HEK293 (cell line): ENCODE measurements around the gene SLC26A4.

Experiments
- CTCF ChIA-PET: fragments of 350-600 bp; formaldehyde crosslinking; extraction: SDS; loops from one replicate; lab custom pipeline; 2021; ENCODE audit warnings: antibody characterized with exemption; lab: Yijun Ruan, JAX
- POLR2A ChIA-PET: fragments of 300-600 bp; formaldehyde crosslinking; extraction: SDS; loops from one replicate; lab custom pipeline; 2020; ENCODE audit warnings: antibody characterized with exemption, inconsistent platforms; lab: Yijun Ruan, JAX
- H3K27ac ChIP-seq: fragments of 200-500 bp; sonication (Bioruptor generic); 2 replicates; pipeline ENCODE4 v1.5.1; 2014; ENCODE audit warnings: low read depth, low read length, control low read depth, inconsistent platforms; ENCODE audit errors: extremely low read depth
- H3K36me3 ChIP-seq, 2 experiments: fragments of 200-500 bp in 1 of 2; sonication (Bioruptor generic) in 1 of 2; 1 replicate in 1 of 2; 2 replicates in 1 of 2; pipeline ENCODE4 v1.5.1; 2014 to 2017; ENCODE audit warnings: inconsistent platforms in 2 of 2, low read length in 2 of 2; ENCODE audit not compliant: control insufficient read depth in 2 of 2, insufficient read depth in 1 of 2
- H3K4me1 ChIP-seq: fragments of 200-500 bp; sonication (Bioruptor generic); 2 replicates; pipeline ENCODE4 v1.5.1; 2014; ENCODE audit warnings: mild to moderate bottlenecking, low read length, inconsistent platforms; ENCODE audit not compliant: control insufficient read depth, insufficient read depth
- H3K4me3 ChIP-seq: 2 replicates; pipeline ENCODE4 v1.5.1; 2011; ENCODE audit warnings: low read depth, mild to moderate bottlenecking, control low read depth, low read length, moderate library complexity
- H3K9me3 ChIP-seq: fragments of 200-500 bp; sonication (Bioruptor generic); 2 replicates; pipeline ENCODE4 v1.5.1; 2014; ENCODE audit warnings: low read depth, low read length, inconsistent platforms; ENCODE audit not compliant: control insufficient read depth, insufficient read depth
- BCL11A ChIP-seq: fragments of 450-650 bp; formaldehyde crosslinking; IDR thresholded peaks from 2 replicates; pipeline ENCODE4 v1.5.1; 2016; ENCODE audit warnings: low read depth, missing biosample characterization, missing genetic modification characterization
- GLI2 ChIP-seq: fragments of 450-650 bp; formaldehyde crosslinking; IDR thresholded peaks from 2 replicates; pipeline ENCODE4; 2017; ENCODE audit warnings: missing biosample characterization, missing genetic modification characterization, low read depth, borderline replicate concordance
- HOXC10 ChIP-seq: sonication (generic); formaldehyde crosslinking; IDR thresholded peaks from 2 replicates; pipeline ENCODE4 v1.8.1; 2023; ENCODE audit warnings: mild to moderate bottlenecking, missing genetic modification reagents
- PRDM6 ChIP-seq: fragments of 450-650 bp; formaldehyde crosslinking; IDR thresholded peaks from 2 replicates; pipeline ENCODE4 v1.5.1; 2017; ENCODE audit warnings: missing biosample characterization, missing genetic modification characterization
- SALL2 ChIP-seq: fragments of 450-650 bp; formaldehyde crosslinking; IDR thresholded peaks from 2 replicates; pipeline ENCODE4 v1.5.0; 2017; ENCODE audit warnings: missing biosample characterization, mild to moderate bottlenecking, missing genetic modification characterization, borderline replicate concordance
- SCRT2 ChIP-seq: fragments of 450-650 bp; formaldehyde crosslinking; IDR thresholded peaks from 2 replicates; pipeline ENCODE4 v1.5.1; 2016; ENCODE audit warnings: missing biosample characterization, missing genetic modification characterization
- SP7 ChIP-seq: fragments of 450-650 bp; formaldehyde crosslinking; IDR thresholded peaks from 2 replicates; pipeline ENCODE4 v1.5.1; 2016; ENCODE audit warnings: missing biosample characterization, missing genetic modification characterization
- ZBTB20 ChIP-seq: fragments of 450-650 bp; formaldehyde crosslinking; IDR thresholded peaks from 2 replicates; pipeline ENCODE4 v1.5.1; 2016; ENCODE audit warnings: missing biosample characterization, missing genetic modification characterization
- ZNF146 ChIP-seq: fragments of 450-650 bp; formaldehyde crosslinking; IDR thresholded peaks from 2 replicates; pipeline ENCODE4 v1.5.1; 2016; ENCODE audit warnings: missing biosample characterization, missing genetic modification characterization
- ZNF2 ChIP-seq: fragments of 450-650 bp; formaldehyde crosslinking; IDR thresholded peaks from 2 replicates; pipeline ENCODE4 v1.5.1; 2016; ENCODE audit warnings: missing biosample characterization, missing genetic modification characterization
- ZNF214 ChIP-seq: fragments of 450-650 bp; formaldehyde crosslinking; IDR thresholded peaks from 2 replicates; pipeline ENCODE4 v1.5.1; 2017; ENCODE audit warnings: missing biosample characterization, mild to moderate bottlenecking, missing genetic modification characterization, borderline replicate concordance
- ZNF223 ChIP-seq: fragments of 450-650 bp; formaldehyde crosslinking; IDR thresholded peaks from 2 replicates; pipeline ENCODE4 v1.5.1; 2016; ENCODE audit warnings: missing biosample characterization, missing genetic modification characterization
- ZNF324 ChIP-seq: fragments of 450-650 bp; formaldehyde crosslinking; IDR thresholded peaks from 2 replicates; pipeline ENCODE4 v1.5.1; 2016; ENCODE audit warnings: missing biosample characterization, missing genetic modification characterization
- ZNF404 ChIP-seq: fragments of 450-650 bp; formaldehyde crosslinking; IDR thresholded peaks from 2 replicates; pipeline ENCODE4 v1.5.1; 2017; ENCODE audit warnings: missing biosample characterization, missing genetic modification characterization
- ZNF48 ChIP-seq: fragments of 450-650 bp; formaldehyde crosslinking; IDR thresholded peaks from 2 replicates; pipeline ENCODE4 v1.5.1; 2016; ENCODE audit warnings: missing biosample characterization, missing genetic modification characterization
- ZNF529 ChIP-seq: fragments of 450-650 bp; formaldehyde crosslinking; IDR thresholded peaks from 2 replicates; pipeline ENCODE4 v1.5.1; 2017; ENCODE audit warnings: missing genetic modification characterization, missing biosample characterization; ENCODE audit not compliant: insufficient replicate concordance
- ZNF580 ChIP-seq: fragments of 450-650 bp; formaldehyde crosslinking; IDR thresholded peaks from 2 replicates; pipeline ENCODE4 v1.5.1; 2016; ENCODE audit warnings: missing biosample characterization, missing genetic modification characterization
- ZNF677 ChIP-seq: fragments of 450-650 bp; IDR thresholded peaks from 2 replicates; pipeline ENCODE4 v1.5.0; 2018; ENCODE audit warnings: missing biosample characterization, mild to moderate bottlenecking, missing genetic modification characterization, moderate library complexity
- ZNF843 ChIP-seq: fragments of 450-650 bp; formaldehyde crosslinking; IDR thresholded peaks from 2 replicates; pipeline ENCODE4 v1.5.1; 2016; ENCODE audit warnings: missing biosample characterization, missing genetic modification characterization
- ZSCAN30 ChIP-seq: fragments of 450-650 bp; IDR thresholded peaks from 2 replicates; pipeline ENCODE4 v1.5.1; 2018; ENCODE audit warnings: missing biosample characterization, mild to moderate bottlenecking, missing genetic modification characterization, moderate library complexity
- TF ChIP-seq, protein P1 (sequence below): fragments of 450-650 bp; formaldehyde crosslinking; IDR thresholded peaks from 2 replicates; pipeline ENCODE4 v1.5.1; 2017; ENCODE audit warnings: missing biosample characterization, mild to moderate bottlenecking, missing genetic modification characterization, moderate library complexity
- TF ChIP-seq, protein P2 (sequence below): fragments of 450-650 bp; formaldehyde crosslinking; conservative IDR thresholded peaks from 2 replicates; pipeline ENCODE4 v1.5.1; 2016; ENCODE audit warnings: low read depth, missing biosample characterization, missing genetic modification characterization
- TF ChIP-seq, protein P3 (sequence below): fragments of 450-650 bp; formaldehyde crosslinking; IDR thresholded peaks from 2 replicates; pipeline ENCODE4 v1.5.1; 2016; ENCODE audit warnings: missing biosample characterization, missing genetic modification characterization, borderline replicate concordance

SLC26A4 gene

DNA sequence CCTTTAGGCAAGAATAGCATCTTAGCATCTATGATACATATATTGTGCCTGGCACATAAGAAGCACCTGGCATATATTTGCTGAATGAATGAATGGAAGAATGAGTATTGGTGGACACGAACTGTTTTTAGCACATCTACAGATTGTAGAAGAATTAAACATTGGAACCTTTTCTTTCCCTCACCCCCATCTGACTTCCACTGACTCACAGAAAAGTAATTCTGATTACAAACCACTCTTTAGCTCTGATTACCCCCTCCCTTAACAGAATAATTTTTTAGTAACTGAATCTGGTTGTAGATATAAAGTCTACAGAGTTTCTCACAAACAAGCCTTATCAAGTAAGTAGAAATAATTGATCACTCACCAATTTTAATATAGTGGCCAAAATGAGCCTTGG is 31.9 kb downstream of the SLC26A4 start:
- H3K9me3 ChIP-seq, result no peaks in the 10 kb centered on the region
- TF ChIP-seq SP7 (tag by site-specific recombination) (no peak), ZNF2 (tag by site-specific recombination) (no peak), ZNF48 (tag by site-specific recombination) (no peak), PRDM6 (tag by site-specific recombination) (no peak), BCL11A (tag by site-specific recombination) (no peak), SALL2 (tag by site-specific recombination) (no peak), ZNF214 (tag by site-specific recombination) (no peak), ZNF580 (no peak), ZNF404 (tag by site-specific recombination) (no peak), SCRT2 (no peak), ZSCAN30 (tag by site-specific recombination) (no peak), ZNF843 (tag by site-specific recombination) (no peak), GLI2 (tag by site-specific recombination) (no peak), HOXC10 (CRISPR knock-in tag) (no peak)
- TF ChIP-seq, protein P1, sequence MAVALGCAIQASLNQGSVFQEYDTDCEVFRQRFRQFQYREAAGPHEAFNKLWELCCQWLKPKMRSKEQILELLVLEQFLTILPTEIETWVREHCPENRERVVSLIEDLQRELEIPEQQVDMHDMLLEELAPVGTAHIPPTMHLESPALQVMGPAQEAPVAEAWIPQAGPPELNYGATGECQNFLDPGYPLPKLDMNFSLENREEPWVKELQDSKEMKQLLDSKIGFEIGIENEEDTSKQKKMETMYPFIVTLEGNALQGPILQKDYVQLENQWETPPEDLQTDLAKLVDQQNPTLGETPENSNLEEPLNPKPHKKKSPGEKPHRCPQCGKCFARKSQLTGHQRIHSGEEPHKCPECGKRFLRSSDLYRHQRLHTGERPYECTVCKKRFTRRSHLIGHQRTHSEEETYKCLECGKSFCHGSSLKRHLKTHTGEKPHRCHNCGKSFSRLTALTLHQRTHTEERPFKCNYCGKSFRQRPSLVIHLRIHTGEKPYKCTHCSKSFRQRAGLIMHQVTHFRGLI (tag by site-specific recombination), result no peak
- TF ChIP-seq, all 188 proteins: peak for 0
- CTCF ChIA-PET, result no interaction called here
- no peak overlapping the region for H3K4me3 ChIP-seq
- no peaks in the 10 kb centered on the region for H3K36me3 ChIP-seq
- POLR2A ChIA-PET, result no interaction called here
- H3K27ac ChIP-seq, result no peak overlapping the region
- no peaks in the 10 kb centered on the region for H3K4me1 ChIP-seq

GRCh38 chr7:107693396-107693795 is 32.8 kb downstream of the SLC26A4 start:
- Histone ChIP-seq H3K27ac (no peak overlapping the region), H3K4me3 (no peak overlapping the region), H3K4me1 (no peaks in the 10 kb centered on the region), H3K9me3 (no peaks in the 10 kb centered on the region), H3K36me3 (no peaks in the 10 kb centered on the region)
- ChIA-PET CTCF (no interaction called here), POLR2A (no interaction called here)
- TF ChIP-seq, protein P2, sequence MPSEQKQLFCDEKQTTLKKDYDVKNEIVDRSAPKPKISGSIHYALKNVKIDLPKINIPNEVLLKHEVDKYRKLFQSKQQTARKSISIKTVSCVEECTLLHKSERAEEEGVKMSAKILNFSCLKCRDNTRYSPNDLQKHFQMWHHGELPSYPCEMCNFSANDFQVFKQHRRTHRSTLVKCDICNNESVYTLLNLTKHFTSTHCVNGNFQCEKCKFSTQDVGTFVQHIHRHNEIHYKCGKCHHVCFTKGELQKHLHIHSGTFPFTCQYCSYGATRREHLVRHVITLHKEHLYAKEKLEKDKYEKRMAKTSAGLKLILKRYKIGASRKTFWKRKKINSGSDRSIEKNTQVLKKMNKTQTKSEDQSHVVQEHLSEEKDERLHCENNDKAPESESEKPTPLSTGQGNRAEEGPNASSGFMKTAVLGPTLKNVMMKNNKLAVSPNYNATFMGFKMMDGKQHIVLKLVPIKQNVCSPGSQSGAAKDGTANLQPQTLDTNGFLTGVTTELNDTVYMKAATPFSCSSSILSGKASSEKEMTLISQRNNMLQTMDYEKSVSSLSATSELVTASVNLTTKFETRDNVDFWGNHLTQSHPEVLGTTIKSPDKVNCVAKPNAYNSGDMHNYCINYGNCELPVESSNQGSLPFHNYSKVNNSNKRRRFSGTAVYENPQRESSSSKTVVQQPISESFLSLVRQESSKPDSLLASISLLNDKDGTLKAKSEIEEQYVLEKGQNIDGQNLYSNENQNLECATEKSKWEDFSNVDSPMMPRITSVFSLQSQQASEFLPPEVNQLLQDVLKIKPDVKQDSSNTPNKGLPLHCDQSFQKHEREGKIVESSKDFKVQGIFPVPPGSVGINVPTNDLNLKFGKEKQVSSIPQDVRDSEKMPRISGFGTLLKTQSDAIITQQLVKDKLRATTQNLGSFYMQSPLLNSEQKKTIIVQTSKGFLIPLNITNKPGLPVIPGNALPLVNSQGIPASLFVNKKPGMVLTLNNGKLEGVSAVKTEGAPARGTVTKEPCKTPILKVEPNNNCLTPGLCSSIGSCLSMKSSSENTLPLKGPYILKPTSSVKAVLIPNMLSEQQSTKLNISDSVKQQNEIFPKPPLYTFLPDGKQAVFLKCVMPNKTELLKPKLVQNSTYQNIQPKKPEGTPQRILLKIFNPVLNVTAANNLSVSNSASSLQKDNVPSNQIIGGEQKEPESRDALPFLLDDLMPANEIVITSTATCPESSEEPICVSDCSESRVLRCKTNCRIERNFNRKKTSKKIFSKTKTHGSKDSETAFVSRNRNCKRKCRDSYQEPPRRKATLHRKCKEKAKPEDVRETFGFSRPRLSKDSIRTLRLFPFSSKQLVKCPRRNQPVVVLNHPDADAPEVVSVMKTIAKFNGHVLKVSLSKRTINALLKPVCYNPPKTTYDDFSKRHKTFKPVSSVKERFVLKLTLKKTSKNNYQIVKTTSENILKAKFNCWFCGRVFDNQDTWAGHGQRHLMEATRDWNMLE (tag by site-specific recombination), result no peak
- TF ChIP-seq ZNF529 (tag by site-specific recombination) (no peak), ZNF146 (tag by site-specific recombination) (no peak), ZNF324 (tag by site-specific recombination) (no peak), ZNF677 (tag by site-specific recombination) (no peak), ZNF404 (tag by site-specific recombination) (no peak), ZNF223 (tag by site-specific recombination) (no peak), ZBTB20 (tag by site-specific recombination) (no peak), ZNF580 (no peak)
- TF ChIP-seq, protein P3, sequence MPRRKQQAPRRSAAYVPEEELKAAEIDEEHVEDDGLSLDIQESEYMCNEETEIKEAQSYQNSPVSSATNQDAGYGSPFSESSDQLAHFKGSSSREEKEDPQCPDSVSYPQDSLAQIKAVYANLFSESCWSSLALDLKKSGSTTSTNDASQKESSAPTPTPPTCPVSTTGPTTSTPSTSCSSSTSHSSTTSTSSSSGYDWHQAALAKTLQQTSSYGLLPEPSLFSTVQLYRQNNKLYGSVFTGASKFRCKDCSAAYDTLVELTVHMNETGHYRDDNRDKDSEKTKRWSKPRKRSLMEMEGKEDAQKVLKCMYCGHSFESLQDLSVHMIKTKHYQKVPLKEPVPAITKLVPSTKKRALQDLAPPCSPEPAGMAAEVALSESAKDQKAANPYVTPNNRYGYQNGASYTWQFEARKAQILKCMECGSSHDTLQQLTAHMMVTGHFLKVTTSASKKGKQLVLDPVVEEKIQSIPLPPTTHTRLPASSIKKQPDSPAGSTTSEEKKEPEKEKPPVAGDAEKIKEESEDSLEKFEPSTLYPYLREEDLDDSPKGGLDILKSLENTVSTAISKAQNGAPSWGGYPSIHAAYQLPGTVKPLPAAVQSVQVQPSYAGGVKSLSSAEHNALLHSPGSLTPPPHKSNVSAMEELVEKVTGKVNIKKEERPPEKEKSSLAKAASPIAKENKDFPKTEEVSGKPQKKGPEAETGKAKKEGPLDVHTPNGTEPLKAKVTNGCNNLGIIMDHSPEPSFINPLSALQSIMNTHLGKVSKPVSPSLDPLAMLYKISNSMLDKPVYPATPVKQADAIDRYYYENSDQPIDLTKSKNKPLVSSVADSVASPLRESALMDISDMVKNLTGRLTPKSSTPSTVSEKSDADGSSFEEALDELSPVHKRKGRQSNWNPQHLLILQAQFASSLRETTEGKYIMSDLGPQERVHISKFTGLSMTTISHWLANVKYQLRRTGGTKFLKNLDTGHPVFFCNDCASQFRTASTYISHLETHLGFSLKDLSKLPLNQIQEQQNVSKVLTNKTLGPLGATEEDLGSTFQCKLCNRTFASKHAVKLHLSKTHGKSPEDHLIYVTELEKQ (tag by site-specific recombination), result no peak
